Body of pancreas (tissue), 4 donors: ENCODE results near the gene TSPAN3.

Experiments
- POLR2A ChIP-seq, 3 donors: fragments of 450-650 bp; IDR thresholded peaks; one replicate each; pipeline ENCODE4 v1.6.1; 2016; ENCODE audit warnings: antibody characterized with exemption in 3 of 3, mild to moderate bottlenecking in 2 of 3
- TF ChIP-seq, protein P1 (sequence below), 7 experiments: fragments of 450-650 bp in 4 of 7; fragments of 200-600 bp in 3 of 7; sonication (generic) in 3 of 7; IDR thresholded peaks; one replicate each; pipeline ENCODE4 v1.5.1; 2016 to 2019; ENCODE audit warnings: antibody characterized with exemption in 7 of 7

DNA sequence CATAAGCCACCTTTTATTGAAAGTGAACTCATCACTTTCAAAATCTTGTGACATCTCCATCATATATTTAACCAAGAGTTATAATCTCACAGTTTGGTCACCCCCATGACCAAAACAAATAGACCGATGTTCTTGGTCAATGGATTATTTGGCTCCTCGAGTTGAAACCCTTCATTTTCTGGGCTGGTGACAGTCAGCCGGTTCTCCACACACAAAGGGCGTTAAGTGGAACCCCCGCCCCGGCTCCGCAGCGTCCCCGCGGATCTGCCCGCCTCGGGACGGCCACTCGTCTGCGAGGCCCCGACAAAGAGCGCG lies 772 bp downstream of the TSPAN3 start:
- no peak for TF ChIP-seq POLR2A (IDR thresholded peaks at IDR 0.05)
- TF ChIP-seq, protein P1, sequence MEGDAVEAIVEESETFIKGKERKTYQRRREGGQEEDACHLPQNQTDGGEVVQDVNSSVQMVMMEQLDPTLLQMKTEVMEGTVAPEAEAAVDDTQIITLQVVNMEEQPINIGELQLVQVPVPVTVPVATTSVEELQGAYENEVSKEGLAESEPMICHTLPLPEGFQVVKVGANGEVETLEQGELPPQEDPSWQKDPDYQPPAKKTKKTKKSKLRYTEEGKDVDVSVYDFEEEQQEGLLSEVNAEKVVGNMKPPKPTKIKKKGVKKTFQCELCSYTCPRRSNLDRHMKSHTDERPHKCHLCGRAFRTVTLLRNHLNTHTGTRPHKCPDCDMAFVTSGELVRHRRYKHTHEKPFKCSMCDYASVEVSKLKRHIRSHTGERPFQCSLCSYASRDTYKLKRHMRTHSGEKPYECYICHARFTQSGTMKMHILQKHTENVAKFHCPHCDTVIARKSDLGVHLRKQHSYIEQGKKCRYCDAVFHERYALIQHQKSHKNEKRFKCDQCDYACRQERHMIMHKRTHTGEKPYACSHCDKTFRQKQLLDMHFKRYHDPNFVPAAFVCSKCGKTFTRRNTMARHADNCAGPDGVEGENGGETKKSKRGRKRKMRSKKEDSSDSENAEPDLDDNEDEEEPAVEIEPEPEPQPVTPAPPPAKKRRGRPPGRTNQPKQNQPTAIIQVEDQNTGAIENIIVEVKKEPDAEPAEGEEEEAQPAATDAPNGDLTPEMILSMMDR (IDR thresholded peaks at IDR 0.05) = no peak
